Esophagus muscularis mucosa (tissue), 4 donors: ENCODE measurements around the gene SLC48A1. TPM values are rescaled to one million over a fixed set of nuclear protein-coding genes. Genes with fewer than 3 reads are reported as not detected.

ENCODE experiments used
- DNase-seq: peaks from one replicate; pipeline ENCODE4 v3.0.0-alpha.2; 2017; ENCODE audit errors: extremely low spot score
- H3K27ac ChIP-seq, 4 donors: fragments of 200-600 bp; sonication (generic); replicated peaks in 1 of 4; 1 replicate in 3 of 4; 2 replicates in 1 of 4; pipeline ENCODE4 v1.5.1; 2016 to 2019; ENCODE audit warnings: mild to moderate bottlenecking in 1 of 4
- H3K27me3 ChIP-seq, 4 donors: fragments of 200-600 bp; sonication (generic); one replicate each; pipeline versions ENCODE4 v1.5.1 to v1.6.0; 2016 to 2019
- H3K36me3 ChIP-seq, 4 donors: fragments of 200-600 bp; sonication (generic); one replicate each; pipeline ENCODE4 v1.5.1; 2016 to 2019
- H3K4me1 ChIP-seq, 4 donors: fragments of 200-600 bp; sonication (generic); one replicate each; pipeline ENCODE4 v1.5.1; 2016 to 2019
- H3K4me3 ChIP-seq, 4 donors: fragments of 200-600 bp; sonication (generic); 1 replicate in 2 of 4; 2 replicates in 2 of 4; pipeline ENCODE4 v1.5.1; 2016 to 2019; ENCODE audit warnings: mild to moderate bottlenecking in 4 of 4, moderate library complexity in 1 of 4
- H3K9me3 ChIP-seq, 4 donors: fragments of 200-600 bp; sonication (generic); 1 replicate in 3 of 4; 2 replicates in 1 of 4; pipeline ENCODE4 v1.5.1; 2016 to 2019
- CTCF ChIP-seq, 3 experiments: fragments of 200-600 bp in 2 of 3; fragments of 450-650 bp in 1 of 3; sonication (generic) in 2 of 3; IDR thresholded peaks; one replicate each; pipeline ENCODE4 v1.5.1; 2017 to 2019; ENCODE audit warnings: antibody characterized with exemption in 3 of 3, mild to moderate bottlenecking in 2 of 3, moderate library complexity in 1 of 3
- EP300 ChIP-seq: sonication (generic); formaldehyde crosslinking; IDR thresholded peaks from one replicate; pipeline ENCODE4 v1.6.1; 2017; ENCODE audit warnings: antibody characterized with exemption
- POLR2A ChIP-seq: fragments of 450-650 bp; IDR thresholded peaks from one replicate; pipeline ENCODE4 v1.6.1; 2017; ENCODE audit warnings: antibody characterized with exemption, moderate library complexity, mild to moderate bottlenecking, low read depth
- POLR2AphosphoS5 ChIP-seq, 2 donors: sonication (generic); formaldehyde crosslinking; IDR thresholded peaks; one replicate each; pipeline ENCODE4 v1.6.1; 2017; ENCODE audit warnings: antibody characterized with exemption in 2 of 2
- WGBS: methylation state at CpG from one replicate; pipeline ENCODE4 v1.1.5; 2018; 5-methylcytosine and 5-hydroxymethylcytosine counted together
- intact Hi-C: fragments of 100-400 bp; cut with DNase I; formaldehyde crosslinking; loops from one replicate; pipeline ENCODE4 v1.15.1; 2023
- total RNA-seq, 4 donors: library from RNA; depleted of rRNA; stranded (reverse); fragments of >200 nt; gene quantifications; one replicate each; pipeline versions ENCODE4 v1.1.0 to v1.2.1, GENCODE V29; 2016

The SLC48A1 gene
- total RNA-seq, 4 donors from 2014 or later = 34.5 to 56.0 (median 40.7) TPM

GRCh38 chr12:47793015-47793681 is 20.1 kb downstream of the SLC48A1 start:
- Histone ChIP-seq H3K27ac (peak overlapping the region in 1 of 4 donors; percentile 34), H3K27me3 (no peaks in the 10 kb centered on the region), H3K4me1 (peaks cover under 1 to 21% (median 11%) of the 10 kb centered on the region in 4 donors), H3K36me3 (peaks cover 98 to 100% (median 100%) of the 10 kb centered on the region in 4 donors), H3K9me3 (no peaks in the 10 kb centered on the region), H3K4me3 (no peak overlapping the region)
- TF ChIP-seq CTCF (IDR thresholded peaks at IDR 0.05) (no peak), POLR2A (no peak), POLR2AphosphoS5 (IDR thresholded peaks at IDR 0.05) (no peak), EP300 (no peak)
- intact Hi-C loops = no loop called here
- no peak for DNase-seq
- WGBS = 80% methylated on average over 10 of the region's 15 CpGs

DNA sequence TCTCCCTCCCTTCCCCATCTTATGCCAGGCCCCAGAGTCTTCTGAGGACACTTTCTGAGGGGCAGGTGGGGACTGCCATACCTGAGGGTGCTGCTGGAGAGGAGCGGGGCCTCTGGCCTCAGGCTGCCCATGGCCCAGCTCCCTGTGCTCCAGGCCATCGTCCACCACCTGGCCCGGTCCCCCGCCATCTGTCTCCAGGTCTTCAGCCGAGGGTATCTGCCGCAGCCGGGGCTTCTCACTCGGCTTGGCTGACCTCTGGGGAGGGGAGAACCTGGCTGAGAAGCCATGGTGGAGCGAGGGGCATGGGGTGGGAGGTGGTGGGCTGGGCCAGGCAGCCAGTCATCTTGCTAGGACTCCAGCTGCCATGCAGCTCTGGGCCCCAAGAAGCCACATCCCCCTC is 21.6 kb downstream of the SLC48A1 start:
- no peaks in the 10 kb centered on the region for H3K27me3 ChIP-seq
- peaks cover 15 to 31% (median 21%) of the 10 kb centered on the region in 4 donors for H3K4me1 ChIP-seq
- intact Hi-C loops = no loop called here
- no peaks in the 10 kb centered on the region for H3K9me3 ChIP-seq
- TF ChIP-seq EP300 = no peak
- TF ChIP-seq POLR2AphosphoS5 (IDR thresholded peaks at IDR 0.05) = no peak
- TF ChIP-seq CTCF (IDR thresholded peaks at IDR 0.05) = no peak
- TF ChIP-seq POLR2A = no peak
- no peak overlapping the region for H3K4me3 ChIP-seq
- peak overlapping the region in 2 of 4 donors; percentile 22 to 34 for H3K27ac ChIP-seq
- H3K36me3 ChIP-seq = peaks cover 90 to 100% (median 95%) of the 10 kb centered on the region in 4 donors
- WGBS = 100% methylated on average over 1 of the region's 9 CpGs
- DNase-seq = no peak

DNA sequence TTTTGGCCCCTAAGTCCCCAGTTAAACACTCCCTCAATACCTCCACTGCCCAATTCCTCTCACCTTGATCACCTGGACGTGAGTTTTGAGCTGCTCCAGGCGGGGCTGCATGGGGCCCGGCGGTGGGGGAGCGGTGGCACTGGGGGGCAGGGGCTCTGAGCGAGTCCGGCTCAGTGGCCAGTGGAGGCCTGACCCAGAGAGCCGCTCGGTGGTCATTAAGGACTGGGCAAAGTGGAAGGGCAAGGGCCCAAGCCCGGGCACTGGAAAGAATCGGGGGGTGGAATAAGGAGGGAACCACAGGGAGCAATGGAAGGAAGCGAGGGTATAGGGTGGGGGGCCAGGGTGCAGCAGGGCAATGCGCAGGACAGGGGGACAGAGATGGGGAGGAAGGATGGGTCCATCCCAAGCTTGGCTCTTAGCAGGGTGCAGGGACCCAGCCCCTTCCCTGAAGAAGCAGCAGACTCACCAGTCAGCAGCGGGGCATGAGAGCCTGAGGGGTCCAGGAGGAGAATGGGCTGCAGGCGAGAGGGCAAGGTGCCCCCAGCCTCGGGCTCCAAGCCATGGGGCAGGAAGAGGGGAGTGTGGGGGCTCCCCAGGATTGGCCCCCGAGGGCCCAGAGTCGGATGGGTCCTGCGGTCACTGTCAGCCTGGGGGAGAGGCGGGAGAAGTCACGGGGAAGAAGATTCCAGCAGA is 22.2 kb downstream of the SLC48A1 start:
- peaks cover 21 to 37% (median 27%) of the 10 kb centered on the region in 4 donors for H3K4me1 ChIP-seq
- no peaks in the 10 kb centered on the region for H3K9me3 ChIP-seq
- intact Hi-C loops = no loop called here
- peaks cover 84 to 94% (median 90%) of the 10 kb centered on the region in 4 donors for H3K36me3 ChIP-seq
- H3K27me3 ChIP-seq = no peaks in the 10 kb centered on the region
- no peak for DNase-seq
- 88% methylated on average over 21 of the region's 21 CpGs for WGBS
- no peak overlapping the region for H3K4me3 ChIP-seq
- TF ChIP-seq EP300 (no peak), CTCF (IDR thresholded peaks at IDR 0.05) (no peak), POLR2A (no peak), POLR2AphosphoS5 (IDR thresholded peaks at IDR 0.05) (no peak)
- peak overlapping the region in 1 of 4 donors; percentile 22 for H3K27ac ChIP-seq

DNA sequence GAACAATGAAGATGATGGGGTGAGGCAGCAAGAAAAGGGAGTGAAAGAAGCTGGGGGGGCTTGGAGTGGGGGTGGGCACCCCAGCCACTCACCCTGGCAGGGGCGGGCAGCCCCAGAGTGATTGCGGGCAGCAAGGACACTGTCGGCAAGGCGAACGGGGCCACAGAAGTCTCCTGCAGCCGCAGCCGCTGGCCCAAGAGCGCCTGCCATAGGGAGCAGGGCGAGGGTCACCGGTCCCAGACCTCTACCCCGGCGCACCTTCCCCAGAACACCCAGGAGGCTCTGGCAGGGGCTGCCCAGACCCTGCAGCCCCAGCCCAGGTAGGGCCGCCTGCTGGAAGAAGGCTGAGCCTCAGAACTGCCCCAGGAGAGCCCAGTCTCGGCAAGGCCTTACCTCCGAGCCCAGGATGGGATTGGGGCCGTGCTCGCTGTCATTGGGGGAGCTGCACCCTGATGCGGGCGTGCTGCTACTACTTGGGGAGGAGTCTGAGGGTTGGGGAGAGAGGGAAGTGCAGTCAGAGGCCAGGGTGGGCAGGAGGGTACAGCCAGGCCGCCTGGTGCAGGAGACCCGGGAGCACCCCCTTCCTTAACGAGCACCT is 22.9 kb downstream of the SLC48A1 start:
- intact Hi-C loops = no loop called here
- WGBS = 91% methylated on average over 20 of the region's 22 CpGs
- peaks cover 78 to 88% (median 83%) of the 10 kb centered on the region in 4 donors for H3K36me3 ChIP-seq

More for the DNA sequence above, 22.9 kb downstream of the SLC48A1 start:
- Histone ChIP-seq H3K27ac (peak overlapping the region in 1 of 4 donors; percentile 30), H3K27me3 (no peaks in the 10 kb centered on the region), H3K9me3 (no peaks in the 10 kb centered on the region), H3K4me3 (no peak overlapping the region), H3K4me1 (peaks cover 27 to 44% (median 34%) of the 10 kb centered on the region in 4 donors)
- no peak for DNase-seq
- TF ChIP-seq EP300 = no peak
- no peak for TF ChIP-seq CTCF (IDR thresholded peaks at IDR 0.05)
- no peak for TF ChIP-seq POLR2AphosphoS5 (IDR thresholded peaks at IDR 0.05)
- no peak for TF ChIP-seq POLR2A
